ENCODE results near the gene RRAGD.

The RRAGD gene

DNA sequence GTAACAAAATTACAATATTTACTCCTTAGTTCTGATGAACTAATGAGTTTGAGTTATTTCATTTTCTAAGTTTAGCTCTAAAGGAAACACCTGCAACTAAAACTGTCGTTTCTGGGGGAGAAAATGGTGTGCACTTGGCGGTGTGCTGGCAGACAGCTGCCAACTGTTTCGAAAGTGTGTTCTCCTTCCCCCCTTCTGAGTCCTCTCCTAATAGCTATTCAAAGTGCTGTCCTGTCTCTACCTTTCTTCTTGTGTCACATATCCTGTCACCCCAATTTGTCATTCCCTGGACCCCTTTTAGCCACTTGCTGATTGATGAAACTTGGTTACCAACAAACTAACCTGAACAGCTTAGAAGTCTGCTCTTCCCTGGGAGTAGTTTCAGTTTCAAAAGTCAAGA, 54.7 kb downstream of the RRAGD start (continued):
- TF ChIP-seq EGR2 (tag by site-specific recombination; IDR thresholded peaks at IDR 0.05; ENCODE audit: low read depth) (no peak), ZNF121 (tag by site-specific recombination; IDR thresholded peaks at IDR 0.05) (no peak)
- TF ChIP-seq, protein P1, sequence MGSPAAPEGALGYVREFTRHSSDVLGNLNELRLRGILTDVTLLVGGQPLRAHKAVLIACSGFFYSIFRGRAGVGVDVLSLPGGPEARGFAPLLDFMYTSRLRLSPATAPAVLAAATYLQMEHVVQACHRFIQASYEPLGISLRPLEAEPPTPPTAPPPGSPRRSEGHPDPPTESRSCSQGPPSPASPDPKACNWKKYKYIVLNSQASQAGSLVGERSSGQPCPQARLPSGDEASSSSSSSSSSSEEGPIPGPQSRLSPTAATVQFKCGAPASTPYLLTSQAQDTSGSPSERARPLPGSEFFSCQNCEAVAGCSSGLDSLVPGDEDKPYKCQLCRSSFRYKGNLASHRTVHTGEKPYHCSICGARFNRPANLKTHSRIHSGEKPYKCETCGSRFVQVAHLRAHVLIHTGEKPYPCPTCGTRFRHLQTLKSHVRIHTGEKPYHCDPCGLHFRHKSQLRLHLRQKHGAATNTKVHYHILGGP (tag by site-specific recombination; IDR thresholded peaks at IDR 0.05), result no peak
- TF ChIP-seq, protein P2, sequence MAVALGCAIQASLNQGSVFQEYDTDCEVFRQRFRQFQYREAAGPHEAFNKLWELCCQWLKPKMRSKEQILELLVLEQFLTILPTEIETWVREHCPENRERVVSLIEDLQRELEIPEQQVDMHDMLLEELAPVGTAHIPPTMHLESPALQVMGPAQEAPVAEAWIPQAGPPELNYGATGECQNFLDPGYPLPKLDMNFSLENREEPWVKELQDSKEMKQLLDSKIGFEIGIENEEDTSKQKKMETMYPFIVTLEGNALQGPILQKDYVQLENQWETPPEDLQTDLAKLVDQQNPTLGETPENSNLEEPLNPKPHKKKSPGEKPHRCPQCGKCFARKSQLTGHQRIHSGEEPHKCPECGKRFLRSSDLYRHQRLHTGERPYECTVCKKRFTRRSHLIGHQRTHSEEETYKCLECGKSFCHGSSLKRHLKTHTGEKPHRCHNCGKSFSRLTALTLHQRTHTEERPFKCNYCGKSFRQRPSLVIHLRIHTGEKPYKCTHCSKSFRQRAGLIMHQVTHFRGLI (tag by site-specific recombination; IDR thresholded peaks at IDR 0.05), result no peak
- TF ChIP-seq, protein P3, sequence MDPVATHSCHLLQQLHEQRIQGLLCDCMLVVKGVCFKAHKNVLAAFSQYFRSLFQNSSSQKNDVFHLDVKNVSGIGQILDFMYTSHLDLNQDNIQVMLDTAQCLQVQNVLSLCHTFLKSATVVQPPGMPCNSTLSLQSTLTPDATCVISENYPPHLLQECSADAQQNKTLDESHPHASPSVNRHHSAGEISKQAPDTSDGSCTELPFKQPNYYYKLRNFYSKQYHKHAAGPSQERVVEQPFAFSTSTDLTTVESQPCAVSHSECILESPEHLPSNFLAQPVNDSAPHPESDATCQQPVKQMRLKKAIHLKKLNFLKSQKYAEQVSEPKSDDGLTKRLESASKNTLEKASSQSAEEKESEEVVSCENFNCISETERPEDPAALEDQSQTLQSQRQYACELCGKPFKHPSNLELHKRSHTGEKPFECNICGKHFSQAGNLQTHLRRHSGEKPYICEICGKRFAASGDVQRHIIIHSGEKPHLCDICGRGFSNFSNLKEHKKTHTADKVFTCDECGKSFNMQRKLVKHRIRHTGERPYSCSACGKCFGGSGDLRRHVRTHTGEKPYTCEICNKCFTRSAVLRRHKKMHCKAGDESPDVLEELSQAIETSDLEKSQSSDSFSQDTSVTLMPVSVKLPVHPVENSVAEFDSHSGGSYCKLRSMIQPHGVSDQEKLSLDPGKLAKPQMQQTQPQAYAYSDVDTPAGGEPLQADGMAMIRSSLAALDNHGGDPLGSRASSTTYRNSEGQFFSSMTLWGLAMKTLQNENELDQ (tag by site-specific recombination; IDR thresholded peaks at IDR 0.05; ENCODE audit: low read depth), result no peak

DNA sequence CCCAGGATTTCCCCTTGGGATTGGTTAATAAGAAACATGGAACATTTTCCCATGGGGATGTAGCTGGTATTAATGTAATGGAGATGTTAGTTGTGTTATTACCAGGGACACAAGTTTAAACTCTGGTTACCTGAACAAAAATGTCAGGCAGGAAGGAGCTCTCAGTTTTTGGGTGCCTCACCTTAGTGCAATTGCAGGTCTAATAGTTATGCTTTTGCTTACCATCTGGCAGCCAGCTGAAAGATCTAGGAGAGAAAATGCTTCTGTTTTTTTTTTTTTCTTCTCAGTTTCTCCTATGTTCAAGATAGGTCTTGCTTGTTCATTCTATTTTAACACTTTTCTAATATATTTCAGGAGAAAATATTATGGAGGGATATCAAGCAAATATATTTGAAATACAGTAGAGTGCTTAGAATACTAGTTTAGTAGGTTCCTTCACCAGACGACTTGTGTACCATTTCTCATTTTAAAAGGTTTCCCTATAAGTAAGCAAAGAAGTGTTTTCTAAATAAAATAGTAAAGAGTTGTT, 55.4 kb downstream of the RRAGD start:
- ChIA-PET POLR2A (interaction anchor here (0.6 kb wide), 1 partner anchor 11 kb away, joined by 4 read pairs; no protein-coding TSS in a partner anchor), CTCF (interaction anchor here (0.6 to 4.3 kb wide), 7 partner anchors 9 to 383 kb away, joined by 3 to 43 read pairs (median 4); no protein-coding TSS in a partner anchor)
- TF ChIP-seq ZNF596 (tag by site-specific recombination; IDR thresholded peaks at IDR 0.05) (no peak), GLI4 (tag by site-specific recombination; IDR thresholded peaks at IDR 0.05) (no peak), ZNF311 (tag by site-specific recombination; IDR thresholded peaks at IDR 0.05; ENCODE audit: borderline replicate concordance) (no peak), ZNF791 (tag by site-specific recombination; IDR thresholded peaks at IDR 0.05) (no peak), ZNF239 (tag by site-specific recombination; IDR thresholded peaks at IDR 0.05) (no peak)
- TF ChIP-seq, protein P4, sequence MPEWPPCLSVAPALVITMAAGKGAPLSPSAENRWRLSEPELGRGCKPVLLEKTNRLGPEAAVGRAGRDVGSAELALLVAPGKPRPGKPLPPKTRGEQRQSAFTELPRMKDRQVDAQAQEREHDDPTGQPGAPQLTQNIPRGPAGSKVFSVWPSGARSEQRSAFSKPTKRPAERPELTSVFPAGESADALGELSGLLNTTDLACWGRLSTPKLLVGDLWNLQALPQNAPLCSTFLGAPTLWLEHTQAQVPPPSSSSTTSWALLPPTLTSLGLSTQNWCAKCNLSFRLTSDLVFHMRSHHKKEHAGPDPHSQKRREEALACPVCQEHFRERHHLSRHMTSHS (tag by site-specific recombination; IDR thresholded peaks at IDR 0.05), result no peak
- Histone ChIP-seq H3K4me1 (ENCODE audit: control insufficient read depth, insufficient read depth, low read length) (0 out of 2 replicates have a peak, but pooled peaks cover 3% of the 10 kb centered on the region), H3K9me3 (ENCODE audit: control insufficient read depth, insufficient read depth, low read depth, low read length) (no peaks in the 10 kb centered on the region), H3K36me3 (ENCODE audit: control insufficient read depth in 2 of 2, insufficient read depth in 1 of 2, low read length in 2 of 2) (no peaks in the 10 kb centered on the region), H3K4me3 (ENCODE audit: low read depth, low read length) (no peak overlapping the region), H3K27ac (ENCODE audit: extremely low read depth, low read depth, low read length) (no peak overlapping the region)

DNA sequence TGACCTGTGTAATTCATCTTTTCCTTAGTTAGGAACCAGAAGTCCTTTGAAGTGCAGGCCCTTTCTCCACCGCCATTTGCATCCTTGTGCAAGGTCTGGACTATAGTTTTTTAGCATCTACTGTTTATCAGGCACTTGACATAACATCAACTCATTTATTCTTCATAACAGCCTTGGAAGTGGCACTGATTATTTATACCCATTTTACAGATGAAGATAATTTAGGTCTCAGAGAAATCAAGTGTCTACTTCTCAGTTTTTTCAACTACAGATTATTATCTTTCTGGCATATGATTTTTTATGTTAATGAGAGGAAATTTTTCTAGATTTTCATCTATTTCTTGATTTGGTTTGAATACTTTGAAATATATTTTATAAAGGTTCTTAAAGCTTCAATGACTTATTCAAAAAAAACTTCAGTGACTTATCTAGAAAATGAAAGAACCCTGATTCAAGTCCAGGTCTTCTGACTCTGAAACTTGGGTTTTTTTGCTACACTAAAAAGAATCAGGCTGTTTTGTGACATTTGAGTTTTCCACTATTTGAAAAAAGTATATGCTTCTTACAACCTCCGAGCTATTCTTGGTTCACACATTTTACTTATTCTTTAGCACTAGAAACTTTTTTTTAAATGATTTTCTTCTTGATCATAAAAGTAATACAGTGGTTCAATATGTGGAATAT, 56.4 kb downstream of the RRAGD start:
- ChIA-PET CTCF (interaction anchor here (0.7 to 4.3 kb wide), 7 partner anchors 10 to 332 kb away, joined by 3 to 43 read pairs (median 3); no protein-coding TSS in a partner anchor), POLR2A (no interaction called here)
- TF ChIP-seq ZNF629 (tag by site-specific recombination; IDR thresholded peaks at IDR 0.05), result no peak
- no peak for TF ChIP-seq ZNF19 (tag by site-specific recombination; IDR thresholded peaks at IDR 0.05; ENCODE audit: low read depth)
- no peak for TF ChIP-seq ZNF423 (tag by site-specific recombination; IDR thresholded peaks at IDR 0.05)
- TF ChIP-seq ZNF626 (tag by site-specific recombination; IDR thresholded peaks at IDR 0.05), result no peak
- no peak for TF ChIP-seq ZNF133 (tag by site-specific recombination; IDR thresholded peaks at IDR 0.05)
- TF ChIP-seq ZNF248 (tag by site-specific recombination; IDR thresholded peaks at IDR 0.05), result no peak
- TF ChIP-seq WT1 (tag by site-specific recombination; IDR thresholded peaks at IDR 0.05), result no peak
- no peak for TF ChIP-seq TRIM28 (IDR thresholded peaks at IDR 0.05; ENCODE audit: borderline replicate concordance, low read length)
- no peak for TF ChIP-seq ZNF571 (tag by site-specific recombination; IDR thresholded peaks at IDR 0.05)
- no peak for TF ChIP-seq ZNF138 (tag by site-specific recombination; IDR thresholded peaks at IDR 0.05; ENCODE audit: borderline replicate concordance)
- no peak for TF ChIP-seq ZNF785 (tag by site-specific recombination; IDR thresholded peaks at IDR 0.05)
- TF ChIP-seq OSR2 (tag by site-specific recombination; IDR thresholded peaks at IDR 0.05), result no peak
- TF ChIP-seq, protein P5, sequence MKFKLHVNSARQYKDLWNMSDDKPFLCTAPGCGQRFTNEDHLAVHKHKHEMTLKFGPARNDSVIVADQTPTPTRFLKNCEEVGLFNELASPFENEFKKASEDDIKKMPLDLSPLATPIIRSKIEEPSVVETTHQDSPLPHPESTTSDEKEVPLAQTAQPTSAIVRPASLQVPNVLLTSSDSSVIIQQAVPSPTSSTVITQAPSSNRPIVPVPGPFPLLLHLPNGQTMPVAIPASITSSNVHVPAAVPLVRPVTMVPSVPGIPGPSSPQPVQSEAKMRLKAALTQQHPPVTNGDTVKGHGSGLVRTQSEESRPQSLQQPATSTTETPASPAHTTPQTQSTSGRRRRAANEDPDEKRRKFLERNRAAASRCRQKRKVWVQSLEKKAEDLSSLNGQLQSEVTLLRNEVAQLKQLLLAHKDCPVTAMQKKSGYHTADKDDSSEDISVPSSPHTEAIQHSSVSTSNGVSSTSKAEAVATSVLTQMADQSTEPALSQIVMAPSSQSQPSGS (tag by site-specific recombination; IDR thresholded peaks at IDR 0.05; ENCODE audit: low read depth), result no peak
- Histone ChIP-seq H3K9me3 (ENCODE audit: control insufficient read depth, insufficient read depth, low read depth, low read length) (no peaks in the 10 kb centered on the region), H3K4me3 (ENCODE audit: low read depth, low read length) (no peak overlapping the region), H3K4me1 (ENCODE audit: control insufficient read depth, insufficient read depth, low read length) (0 out of 2 replicates have a peak, but pooled peaks cover 3% of the 10 kb centered on the region), H3K36me3 (ENCODE audit: control insufficient read depth in 2 of 2, insufficient read depth in 1 of 2, low read length in 2 of 2) (no peaks in the 10 kb centered on the region), H3K27ac (ENCODE audit: extremely low read depth, low read depth, low read length) (no peak overlapping the region)
